GF-D8 (cell line): Measurements from ENCODE around the gene ABHD17C.

Experiments
- DNase-seq: peaks from one replicate; lab custom pipeline; 2025; lab: John Stamatoyannopoulos, UW

ABHD17C gene

GRCh38 chr15:80787316-80787715 lies 92.2 kb downstream of the ABHD17C start:
- DNase-seq = no peak

GRCh38 chr15:80788536-80788935 lies 93.4 kb downstream of the ABHD17C start:
- DNase-seq = no peak

GRCh38 chr15:80789296-80789695 lies 94.2 kb downstream of the ABHD17C start:
- no peak for DNase-seq

GRCh38 chr15:80789796-80790195 lies 94.7 kb downstream of the ABHD17C start:
- no peak for DNase-seq

- DNase-seq = no peak
Measured at GRCh38 chr15:80790236-80790635, 95.1 kb downstream of the ABHD17C start.

- no peak for DNase-seq
Measured at GRCh38 chr15:80791004-80791403, 95.9 kb downstream of the ABHD17C start.

- no peak for DNase-seq
Measured at GRCh38 chr15:80796407-80796806, 101.3 kb downstream of the ABHD17C start.

GRCh38 chr15:80798911-80799310 lies 103.8 kb downstream of the ABHD17C start:
- no peak for DNase-seq

GRCh38 chr15:80800067-80800466 lies 105.0 kb downstream of the ABHD17C start:
- DNase-seq = no peak

GRCh38 chr15:80801891-80802680 lies 107.0 kb downstream of the ABHD17C start:
- no peak for DNase-seq

GRCh38 chr15:80803580-80804525 lies 108.7 kb downstream of the ABHD17C start:
- DNase-seq = no peak

GRCh38 chr15:80804970-80805495 lies 109.9 kb downstream of the ABHD17C start:
- no peak for DNase-seq
